Renal cortical epithelial cell (primary cell): ENCODE results near the gene PRLH. TPM values are rescaled to one million over a fixed set of nuclear protein-coding genes. Genes with fewer than 3 reads are reported as not detected.

ENCODE experiments used
- DNase-seq: peaks from one replicate; pipeline ENCODE4 v3.0.0-alpha.2; 2011; ENCODE audit warnings: low read depth
- total RNA-seq: library from RNA; depleted of rRNA; stranded (reverse); fragments of >200 nt; gene quantifications from 2 replicates; pipeline ENCODE4 v1.2.3, GENCODE V29; 2014

The PRLH gene, protein sequence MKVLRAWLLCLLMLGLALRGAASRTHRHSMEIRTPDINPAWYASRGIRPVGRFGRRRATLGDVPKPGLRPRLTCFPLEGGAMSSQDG
- total RNA-seq = not detected in 2 replicates

DNA sequence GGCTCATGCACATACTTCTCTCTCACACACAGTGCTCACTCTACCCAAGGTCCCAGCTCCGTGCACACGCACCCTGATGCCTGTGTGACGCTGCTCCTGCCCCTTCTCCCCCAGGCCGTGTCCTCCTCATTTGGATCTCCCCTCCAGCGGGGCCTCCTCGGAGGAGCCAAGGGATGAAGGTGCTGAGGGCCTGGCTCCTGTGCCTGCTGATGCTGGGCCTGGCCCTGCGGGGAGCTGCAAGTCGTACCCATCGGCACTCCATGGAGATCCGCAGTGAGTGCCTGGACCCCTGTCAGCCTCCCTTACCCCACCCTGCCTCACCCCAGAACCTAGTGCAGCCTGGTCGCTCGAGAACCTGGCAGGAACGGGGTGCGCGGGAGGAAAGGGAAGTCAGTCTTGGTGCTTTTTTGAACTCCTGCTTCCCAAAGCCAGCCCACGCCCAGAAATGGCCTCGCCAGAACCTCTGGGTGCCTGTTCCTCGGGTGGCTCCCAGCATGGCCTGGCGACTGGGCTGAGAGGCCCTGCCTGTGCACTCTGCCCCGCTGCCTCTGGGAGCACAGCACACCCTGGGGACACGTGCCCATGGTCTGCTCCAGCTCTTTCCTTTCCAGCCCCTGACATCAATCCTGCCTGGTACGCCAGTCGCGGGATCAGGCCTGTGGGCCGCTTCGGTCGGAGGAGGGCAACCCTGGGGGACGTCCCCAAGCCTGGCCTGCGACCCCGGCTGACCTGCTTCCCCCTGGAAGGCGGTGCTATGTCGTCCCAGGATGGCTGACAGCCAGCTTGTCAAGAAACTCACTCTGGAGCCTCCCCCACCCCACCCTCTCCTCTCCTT is at the start of gene PRLH:
Gene PRLH, plus strand, starts transcription at position 174 of the 835 bp plus-strand sequence. Its CDS starts 0 bp downstream, at position 174.
- no peak for DNase-seq

DNA sequence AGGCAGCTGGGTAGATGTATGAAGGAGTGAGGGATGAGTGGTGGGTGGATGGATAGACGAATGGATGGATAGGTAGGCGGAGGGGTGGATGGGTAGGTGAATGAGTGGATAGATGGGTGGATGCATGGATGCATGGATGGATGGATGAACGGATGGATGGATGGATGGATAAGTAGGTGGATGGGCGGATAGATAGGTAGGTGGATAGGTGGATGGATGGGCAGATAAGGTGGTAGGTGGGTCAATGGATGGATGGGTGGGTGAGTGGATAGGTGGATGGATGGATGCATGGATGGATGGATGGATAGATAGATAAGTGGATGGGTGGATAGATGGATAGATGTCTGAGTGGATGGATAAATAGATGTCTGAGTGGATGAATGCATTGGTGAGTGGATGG is 49.2 kb upstream of the PRLH start:
- no peak for DNase-seq

DNA sequence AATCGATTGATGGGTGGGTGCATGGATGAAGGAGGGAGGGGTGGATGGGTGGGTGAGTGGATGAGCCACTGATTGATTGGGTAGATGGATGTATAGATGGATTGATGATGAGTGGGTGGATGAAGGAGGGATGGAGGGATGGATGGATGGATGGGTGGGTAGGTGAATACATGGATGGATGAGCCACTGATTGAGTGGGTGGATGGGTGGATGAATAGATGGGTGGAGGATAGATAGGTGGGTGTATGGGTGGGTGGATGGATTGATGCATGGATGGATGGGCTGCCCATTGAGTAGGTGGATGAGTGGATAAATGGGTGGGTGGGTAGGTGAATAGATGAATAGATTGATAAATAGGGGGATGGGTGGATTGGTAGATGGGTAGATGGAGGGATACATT is 48.4 kb upstream of the PRLH start:
- DNase-seq = no peak

DNA sequence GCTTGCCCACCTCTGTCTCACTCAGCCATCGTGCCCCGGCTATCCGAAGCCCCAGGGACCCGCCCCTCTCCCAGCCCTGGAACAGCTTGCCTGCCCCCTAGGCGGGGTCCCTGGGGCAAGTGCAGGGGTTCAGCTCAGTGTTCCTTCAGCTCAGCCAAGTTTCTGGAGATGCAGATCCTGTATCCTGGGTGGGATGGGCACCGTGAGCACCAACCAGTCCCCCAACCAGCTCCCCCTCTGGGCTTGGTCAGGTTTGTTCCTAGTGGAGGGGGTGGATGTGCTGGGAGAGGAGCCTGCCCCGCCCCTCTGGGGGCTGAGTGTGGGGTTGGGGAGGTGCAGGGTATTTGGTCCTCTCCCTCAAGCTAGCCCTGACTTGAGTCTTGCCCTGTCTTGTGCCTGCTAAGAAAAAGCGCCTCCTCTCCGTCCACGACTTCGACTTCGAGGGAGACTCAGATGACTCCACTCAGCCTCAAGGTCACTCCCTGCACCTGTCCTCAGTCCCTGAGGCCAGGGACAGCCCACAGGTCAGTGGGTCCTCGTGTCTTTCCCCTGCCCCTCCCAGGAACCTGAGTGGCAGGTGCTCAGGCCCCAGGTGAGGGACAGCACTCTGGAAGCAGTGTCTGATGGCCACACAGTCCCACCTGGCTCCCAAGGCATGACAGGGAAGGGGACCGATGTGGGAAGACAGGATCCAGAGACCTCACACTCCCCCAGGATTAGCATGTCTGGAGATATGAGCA is 46.7 kb upstream of the PRLH start:
- DNase-seq = no peak

DNA sequence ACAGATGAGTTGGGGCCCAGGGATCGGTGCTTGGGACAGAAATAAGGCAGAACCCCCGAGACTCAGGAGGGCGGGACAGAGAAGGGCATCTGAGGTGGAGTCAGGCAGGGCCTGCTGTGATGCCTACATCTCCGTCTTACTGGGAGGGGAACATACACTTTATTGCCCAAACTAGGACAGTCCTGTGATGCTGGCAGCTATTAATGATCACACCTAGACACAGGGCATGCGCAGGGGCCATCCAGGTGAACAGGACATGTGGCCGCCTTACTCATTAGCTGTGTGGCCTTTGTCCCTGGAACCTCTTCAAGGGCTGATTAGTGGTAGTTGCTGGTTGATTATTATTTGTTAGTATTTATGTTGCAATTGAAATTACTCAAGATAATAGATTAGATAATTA is 46.1 kb upstream of the PRLH start:
- DNase-seq = no peak

DNA sequence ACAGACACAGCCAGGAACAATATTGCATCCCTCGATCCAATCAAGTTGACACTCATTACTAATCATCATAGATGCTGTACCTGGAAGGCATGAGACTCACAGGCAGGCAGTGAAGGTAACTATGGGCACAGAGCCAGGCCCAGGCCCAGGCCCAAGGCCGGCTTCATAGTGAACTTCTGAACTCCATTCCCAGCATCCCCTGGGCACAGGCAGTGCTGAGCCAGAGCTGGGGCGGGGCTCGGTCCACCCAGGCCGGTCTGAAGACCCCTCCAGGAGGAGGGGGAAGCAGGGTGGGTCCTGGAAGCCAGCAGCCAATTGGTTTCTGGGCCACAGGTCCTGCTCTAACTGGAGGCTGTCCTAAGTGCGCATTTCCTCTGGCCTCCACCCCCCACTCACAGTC is 41.7 kb upstream of the PRLH start:
- no peak for DNase-seq

DNA sequence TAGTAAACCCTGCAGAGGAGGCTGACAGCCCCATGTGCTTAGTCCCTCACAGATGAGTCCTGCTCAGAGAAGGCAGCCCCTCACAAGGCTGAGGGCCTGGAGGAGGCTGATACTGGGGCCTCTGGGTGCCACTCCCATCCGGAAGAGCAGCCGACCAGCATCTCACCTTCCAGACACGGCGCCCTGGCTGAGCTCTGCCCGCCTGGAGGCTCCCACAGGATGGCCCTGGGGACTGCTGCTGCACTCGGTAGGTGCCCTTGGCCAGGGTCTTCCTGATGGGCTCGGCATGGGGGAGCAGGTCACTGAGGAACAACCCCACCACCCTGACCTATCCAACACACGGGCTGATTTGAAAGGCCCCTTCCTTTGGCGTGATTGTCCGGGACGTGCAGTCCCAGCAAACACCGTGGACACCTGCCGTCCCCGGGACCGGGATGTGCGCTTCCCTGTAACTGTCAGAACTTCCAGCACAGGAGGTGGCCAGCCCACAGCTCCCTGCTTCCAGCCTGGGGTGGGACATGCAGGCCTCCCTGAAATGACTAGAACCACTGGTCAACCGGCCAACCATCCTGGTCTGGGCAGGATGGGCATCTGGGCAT is 40.7 kb upstream of the PRLH start:
- no peak for DNase-seq

DNA sequence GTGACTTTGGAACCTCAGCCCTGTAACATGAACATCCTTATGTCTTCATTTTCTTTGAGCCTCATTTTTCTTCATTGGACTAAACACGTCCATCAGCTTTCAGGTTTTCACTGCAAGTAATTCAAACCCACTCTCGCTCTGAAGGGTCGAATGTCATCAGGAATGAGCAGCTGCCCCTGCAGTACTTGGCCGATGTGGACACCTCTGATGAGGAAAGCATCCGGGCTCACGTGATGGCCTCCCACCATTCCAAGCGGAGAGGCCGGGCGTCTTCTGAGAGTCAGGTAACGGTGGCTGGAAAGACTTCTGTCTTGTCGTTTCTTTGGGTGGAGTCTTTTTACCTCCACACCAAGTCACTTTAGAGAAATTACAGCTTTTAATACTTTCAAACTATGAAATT is 39.1 kb upstream of the PRLH start:
- DNase-seq = no peak

DNA sequence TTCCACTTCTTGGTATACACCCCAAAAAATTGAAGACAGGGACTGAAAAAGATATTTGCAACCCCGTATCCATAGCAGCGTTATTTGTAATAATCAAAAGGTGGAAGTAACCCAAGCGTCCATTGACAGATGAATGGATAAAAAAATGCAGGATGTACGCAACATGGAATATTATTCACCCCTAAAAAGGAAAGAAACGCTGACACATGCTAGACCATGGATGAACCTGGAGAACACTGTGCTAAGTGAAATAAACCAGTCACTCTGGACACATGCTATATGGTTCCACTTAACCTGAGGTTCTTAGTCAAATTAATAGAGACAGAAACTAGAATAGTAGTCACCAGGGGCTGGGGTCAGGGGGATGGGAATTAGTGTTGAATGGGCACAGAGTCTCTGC is 38.6 kb upstream of the PRLH start:
- DNase-seq = no peak

DNA sequence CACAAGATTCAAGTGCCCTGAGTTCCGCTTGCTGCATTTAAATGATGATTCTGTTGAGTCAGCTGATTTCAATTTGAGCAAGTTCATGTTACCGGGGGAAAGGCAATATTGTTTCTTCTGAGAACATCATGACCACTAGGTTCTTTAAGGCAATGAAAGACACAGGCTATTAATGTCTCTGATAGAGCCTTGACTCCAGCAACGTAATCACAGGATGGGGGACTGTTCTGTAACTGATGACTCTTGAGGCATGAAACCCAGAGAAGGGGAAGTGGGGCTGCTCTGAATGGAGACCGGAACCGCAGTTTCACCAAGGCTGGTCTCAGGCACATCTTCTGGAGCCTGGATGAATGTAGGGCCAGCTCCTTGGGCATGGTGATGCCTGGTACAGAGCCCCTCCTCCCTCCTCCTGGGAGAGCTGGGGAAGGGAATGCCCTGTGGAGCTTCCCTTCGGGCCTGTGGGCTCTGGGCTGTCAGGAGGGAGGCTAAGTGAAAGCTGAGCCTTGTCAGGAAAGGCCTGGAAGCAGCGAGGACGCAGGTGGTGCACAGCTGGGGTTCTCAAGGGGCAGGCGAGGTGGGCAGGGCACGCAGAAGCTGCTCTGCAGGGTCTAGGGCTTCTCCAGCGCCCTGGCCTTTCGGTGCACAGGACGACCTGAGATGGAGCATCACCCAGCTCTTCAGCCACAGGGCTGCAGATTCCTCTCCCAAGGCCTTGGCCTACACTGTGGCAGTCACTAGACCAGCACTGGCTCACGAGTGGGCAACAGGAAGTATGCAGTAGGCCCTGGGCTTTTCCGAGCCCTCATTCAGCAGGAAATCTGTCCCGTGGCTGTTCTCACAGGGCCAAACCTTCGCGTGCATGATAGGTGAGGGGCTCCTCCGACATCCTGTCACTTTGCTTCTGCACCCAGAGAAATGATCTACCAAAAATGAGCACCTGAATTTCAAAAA is 36.6 kb upstream of the PRLH start:
- DNase-seq = no peak

DNA sequence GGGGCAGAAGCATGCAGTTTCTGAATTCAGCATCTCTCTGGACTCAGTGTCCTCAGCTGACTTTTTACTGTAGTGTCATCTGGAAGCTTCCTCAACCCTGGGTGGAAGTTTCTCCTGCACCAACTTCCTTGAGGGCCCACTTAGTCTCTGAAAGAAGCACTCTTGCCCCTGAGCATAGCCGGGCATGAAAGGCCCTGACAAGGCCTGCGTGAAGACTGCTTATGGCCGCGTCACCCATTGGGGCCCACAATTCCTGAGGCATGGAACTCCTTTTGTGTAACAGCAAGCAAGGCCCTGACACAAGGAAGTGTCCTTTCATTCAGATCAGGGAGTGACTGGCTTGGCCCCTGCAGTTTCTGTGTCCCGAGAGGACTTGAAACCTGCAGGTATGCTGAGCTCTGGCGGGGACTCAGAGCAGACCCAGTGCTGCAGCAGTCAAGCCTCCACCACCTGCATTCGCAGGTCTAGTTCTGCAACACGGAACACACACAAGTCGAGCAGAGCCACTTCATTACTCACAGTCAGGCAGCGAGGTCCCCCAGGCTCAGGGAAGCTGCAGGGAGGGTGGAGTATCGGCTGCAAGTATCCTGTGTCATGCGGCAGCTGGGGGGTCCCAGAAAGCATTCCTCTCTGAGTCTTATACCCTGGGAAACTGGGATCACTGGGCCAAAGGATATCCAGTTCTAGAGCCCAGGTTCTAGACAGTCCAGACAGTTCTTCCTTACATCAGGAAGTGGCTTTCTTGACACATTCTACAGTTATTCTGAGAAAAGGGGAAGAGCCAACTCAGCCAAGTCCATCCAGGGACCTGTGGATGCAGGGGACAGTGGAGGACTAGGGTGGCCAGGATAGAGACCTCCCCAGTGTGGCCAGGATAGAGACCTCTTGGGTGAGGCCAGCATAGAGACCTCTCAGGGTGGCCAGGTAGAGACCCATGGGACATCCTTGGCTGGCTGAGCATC is 35.6 kb upstream of the PRLH start:
- DNase-seq = no peak

DNA sequence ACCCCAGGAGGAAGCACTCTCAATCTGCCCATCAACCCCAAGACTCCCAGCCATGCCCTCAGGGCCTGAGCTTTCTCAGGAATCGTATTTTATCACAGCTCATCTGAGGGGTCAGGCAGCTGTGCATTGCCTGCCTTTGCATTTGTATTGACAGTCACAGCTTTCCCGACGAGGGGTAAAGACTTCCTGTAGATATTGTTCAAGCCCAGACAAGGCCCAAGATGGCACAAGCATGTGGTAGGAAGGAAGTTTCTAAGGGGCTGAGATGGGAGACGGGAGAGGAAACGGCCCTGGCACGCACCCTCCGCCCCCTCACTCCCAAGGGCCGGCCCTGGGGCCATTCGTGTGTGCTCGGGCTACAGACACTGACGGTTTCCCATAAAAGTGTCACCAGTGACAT is 34.2 kb upstream of the PRLH start:
- DNase-seq = no peak

DNA sequence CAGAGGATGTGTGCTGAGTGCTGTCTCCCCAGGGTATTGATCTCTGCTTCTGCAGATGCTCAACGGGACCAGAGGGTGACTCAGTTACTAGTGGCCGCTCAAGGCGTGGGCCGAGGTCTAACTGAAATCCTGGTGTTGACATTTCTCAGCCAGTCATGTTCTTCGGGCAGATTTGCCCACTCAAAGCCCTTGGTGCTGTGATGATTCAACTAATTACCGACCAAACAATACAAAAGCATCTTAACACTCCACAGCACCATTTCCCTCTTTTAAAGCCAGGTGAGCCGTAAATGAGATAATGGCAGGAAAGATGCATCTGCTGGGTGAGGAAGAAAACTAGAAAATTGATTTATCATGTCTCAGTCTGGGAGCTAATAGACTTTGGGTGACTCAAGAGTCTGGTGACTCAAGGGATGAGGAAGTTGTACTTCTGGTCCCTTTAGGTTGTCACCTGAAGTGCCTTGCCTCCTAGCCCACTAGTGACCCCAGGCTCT is 32.7 kb upstream of the PRLH start:
- DNase-seq = no peak

DNA sequence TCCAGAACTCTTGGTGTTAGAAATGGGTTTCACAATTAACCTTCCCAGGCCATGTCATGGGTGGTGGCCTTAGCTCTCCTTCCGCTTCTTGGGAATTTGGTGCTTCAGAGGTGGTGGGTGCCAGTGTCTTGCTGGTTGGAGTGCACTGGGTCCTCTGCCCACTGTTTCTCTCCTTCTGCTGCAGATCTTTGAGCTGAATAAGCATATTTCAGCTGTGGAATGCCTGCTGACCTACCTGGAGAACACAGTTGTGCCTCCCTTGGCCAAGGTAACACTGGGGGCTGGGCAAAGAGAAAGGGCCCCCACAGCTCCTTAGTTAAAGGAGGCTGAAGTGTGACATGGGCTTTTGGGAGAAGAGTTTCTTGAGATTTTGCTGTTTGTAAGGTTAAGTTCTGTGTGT is 32.0 kb upstream of the PRLH start:
- no peak for DNase-seq

DNA sequence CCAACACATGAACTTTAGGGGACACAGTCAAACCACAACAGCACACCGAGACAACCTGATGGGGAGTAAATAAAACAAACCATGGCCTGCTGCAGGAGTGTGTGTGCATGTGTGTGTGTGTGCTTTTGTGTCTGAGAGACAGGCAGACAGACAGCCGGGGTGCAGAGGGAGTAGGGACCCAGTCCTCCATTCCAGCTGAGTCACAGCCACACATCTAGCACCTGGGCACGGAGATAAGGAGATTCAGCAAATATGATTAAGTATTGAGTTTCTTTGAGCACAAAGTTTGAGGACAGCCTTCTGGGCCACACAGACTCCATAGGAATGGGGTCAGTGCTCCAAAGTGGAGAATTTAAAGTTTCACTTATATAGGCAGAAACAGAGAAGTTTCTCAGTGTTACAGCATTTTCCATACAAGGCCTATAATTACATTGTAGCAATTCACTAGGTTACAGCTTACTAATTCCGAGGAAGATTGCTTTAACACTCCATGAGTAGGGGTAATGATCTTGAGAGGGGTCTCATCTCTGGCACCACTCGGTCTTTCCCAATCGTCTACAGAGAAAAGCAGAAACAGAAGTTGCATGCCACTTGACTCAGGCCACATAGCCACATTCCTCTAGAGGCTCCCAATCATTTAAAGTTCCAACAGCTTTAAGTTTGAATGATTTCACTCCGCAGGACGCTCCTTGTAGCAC is 30.8 kb upstream of the PRLH start:
- DNase-seq = no peak

DNA sequence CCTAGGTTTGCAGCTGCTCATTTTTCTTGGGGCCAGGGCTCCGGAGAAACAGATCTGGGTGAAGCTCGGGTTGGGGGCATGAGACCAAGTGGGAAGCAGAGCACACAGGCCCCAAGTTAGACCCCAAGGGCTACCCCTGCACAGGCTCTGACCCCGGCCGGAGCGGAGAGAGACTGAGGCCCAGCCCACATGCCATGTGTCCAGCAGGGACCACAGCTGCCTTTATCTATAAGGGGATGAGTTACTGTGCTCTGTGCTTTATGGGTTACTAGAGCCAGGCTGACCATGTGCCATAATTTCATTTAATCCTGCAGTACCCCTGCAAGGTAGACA is 30.3 kb upstream of the PRLH start:
- DNase-seq = no peak

DNA sequence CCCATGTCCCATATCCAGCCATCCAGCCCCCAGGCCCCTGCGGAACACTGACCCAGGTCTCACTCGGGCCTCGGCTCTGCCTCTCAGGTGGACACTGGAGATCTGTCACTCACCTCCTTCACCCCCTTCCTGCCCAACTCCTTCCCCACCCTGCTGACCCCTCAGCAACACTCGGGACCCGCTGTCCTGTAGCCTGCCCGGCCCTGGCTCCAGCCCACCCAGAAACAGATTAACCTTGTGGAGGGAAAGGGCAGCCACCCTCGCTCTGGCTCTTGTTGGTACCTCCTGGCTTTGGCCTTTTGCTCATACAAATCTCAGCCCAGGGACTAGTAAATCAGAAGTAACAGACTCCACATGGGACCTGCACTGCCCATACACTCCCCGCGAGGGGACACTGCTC is 29.8 kb upstream of the PRLH start:
- DNase-seq = no peak

DNA sequence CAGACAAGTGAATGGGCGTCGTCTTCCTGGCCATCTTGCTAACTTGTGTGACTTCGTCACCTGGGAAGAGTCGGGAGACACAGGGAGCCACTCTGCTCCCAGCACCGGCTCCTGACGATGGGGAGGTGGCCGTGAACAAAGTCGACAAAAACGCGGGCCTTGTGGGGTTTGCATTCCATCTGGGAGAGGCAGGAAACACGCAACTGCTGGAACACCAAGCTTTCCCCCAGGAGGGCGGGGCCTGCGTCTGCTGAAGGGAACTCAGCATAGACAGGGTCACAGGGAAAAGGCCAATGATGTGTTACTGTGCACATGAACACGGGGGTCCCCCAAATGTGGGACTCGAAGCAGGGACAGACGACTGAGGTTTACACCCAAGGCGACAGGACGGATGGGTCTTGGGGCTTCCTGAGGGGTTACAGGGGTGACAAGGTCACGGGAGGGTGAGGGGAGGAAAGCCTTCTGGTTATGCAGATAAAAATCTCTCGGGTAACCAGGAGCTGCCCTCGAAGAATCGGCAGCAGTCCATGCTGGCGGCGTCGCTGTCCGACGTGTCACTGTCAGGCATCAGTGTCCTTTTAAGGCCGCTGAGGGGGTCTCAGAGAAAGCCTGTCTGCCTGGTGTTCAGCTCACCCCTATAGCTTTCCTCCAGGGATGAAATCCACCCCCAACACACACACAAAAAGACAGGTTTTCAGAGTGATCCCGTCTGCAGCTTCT is 28.2 kb upstream of the PRLH start:
- DNase-seq = no peak

DNA sequence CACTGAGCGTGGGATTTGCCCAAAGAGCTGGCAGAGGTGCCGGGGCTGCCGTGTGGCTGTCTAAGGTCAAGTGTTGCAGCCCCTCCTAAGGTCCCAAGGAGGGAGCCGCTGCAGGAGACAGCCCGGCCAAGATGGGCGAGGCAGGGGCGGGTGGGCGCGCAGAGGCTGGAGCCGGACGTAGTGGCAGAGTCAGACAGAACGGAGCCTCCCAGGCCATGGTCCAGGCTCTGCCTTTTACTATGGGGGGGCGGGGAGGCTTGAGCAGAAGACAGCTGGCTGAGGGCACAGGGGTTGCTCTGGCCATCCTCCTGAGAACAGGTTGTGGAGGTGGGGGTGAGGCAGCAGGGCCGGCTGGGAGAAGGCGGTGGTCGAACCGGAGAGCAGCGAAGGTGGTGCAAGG is 27.5 kb upstream of the PRLH start:
- DNase-seq = no peak
